22Rv1 (cell line): ENCODE results near the gene ANO10.

Experiments used
- ZFX ChIP-seq: fragments of 450-650 bp; IDR thresholded peaks from 2 replicates; pipeline ENCODE4 v1.6.1; 2017; ENCODE audit warnings: antibody characterized with exemption, borderline replicate concordance
- TF ChIP-seq, protein P1 (sequence below): fragments of 450-650 bp; IDR thresholded peaks from 2 replicates; pipeline ENCODE4 v1.5.1; 2017; ENCODE audit warnings: mild to moderate bottlenecking

DNA sequence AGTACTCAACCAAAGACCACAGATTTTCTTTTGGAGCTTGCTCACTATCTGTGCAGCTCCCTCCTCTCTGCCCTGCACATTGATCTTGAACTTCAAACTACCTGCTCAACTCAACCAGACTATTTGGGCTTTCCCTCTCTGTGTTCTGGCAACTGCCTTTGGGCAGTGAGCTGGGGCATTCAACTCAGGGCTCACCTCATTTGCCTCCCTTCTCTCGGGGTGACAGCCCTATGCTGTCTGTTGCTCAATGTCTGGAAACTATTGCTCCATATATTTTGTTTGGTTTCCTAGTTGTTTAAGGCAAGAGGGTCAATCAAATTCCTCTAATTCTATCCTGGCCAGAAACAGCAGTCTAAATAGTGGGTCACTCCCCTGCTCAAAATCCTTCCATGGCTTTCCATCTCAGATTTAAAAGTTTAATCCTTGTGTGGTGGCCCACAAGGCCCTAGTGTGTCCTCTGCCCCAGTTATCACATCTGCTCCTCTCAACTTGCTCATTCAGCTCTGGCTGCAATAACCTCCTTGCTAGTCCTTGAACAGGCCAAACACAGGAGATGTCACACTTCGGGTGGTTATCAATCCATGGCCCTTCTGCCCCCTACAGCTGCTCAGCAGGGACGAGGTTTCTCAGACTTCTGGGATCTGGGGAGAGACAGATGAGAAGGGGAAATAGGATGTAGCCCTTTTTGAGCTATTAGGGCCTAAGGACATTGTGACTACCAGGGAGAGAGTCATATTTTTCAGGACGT, 267.7 kb downstream of the ANO10 start:
- TF ChIP-seq, protein P1, sequence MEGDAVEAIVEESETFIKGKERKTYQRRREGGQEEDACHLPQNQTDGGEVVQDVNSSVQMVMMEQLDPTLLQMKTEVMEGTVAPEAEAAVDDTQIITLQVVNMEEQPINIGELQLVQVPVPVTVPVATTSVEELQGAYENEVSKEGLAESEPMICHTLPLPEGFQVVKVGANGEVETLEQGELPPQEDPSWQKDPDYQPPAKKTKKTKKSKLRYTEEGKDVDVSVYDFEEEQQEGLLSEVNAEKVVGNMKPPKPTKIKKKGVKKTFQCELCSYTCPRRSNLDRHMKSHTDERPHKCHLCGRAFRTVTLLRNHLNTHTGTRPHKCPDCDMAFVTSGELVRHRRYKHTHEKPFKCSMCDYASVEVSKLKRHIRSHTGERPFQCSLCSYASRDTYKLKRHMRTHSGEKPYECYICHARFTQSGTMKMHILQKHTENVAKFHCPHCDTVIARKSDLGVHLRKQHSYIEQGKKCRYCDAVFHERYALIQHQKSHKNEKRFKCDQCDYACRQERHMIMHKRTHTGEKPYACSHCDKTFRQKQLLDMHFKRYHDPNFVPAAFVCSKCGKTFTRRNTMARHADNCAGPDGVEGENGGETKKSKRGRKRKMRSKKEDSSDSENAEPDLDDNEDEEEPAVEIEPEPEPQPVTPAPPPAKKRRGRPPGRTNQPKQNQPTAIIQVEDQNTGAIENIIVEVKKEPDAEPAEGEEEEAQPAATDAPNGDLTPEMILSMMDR, result no peak
- TF ChIP-seq ZFX, result no peak
